Keratinocyte (primary cell): ENCODE results near the gene C17orf113. TPM values are rescaled to one million over a fixed set of nuclear protein-coding genes. Genes with fewer than 3 reads are reported as not detected.

Experiments used
- DNase-seq: peaks from one replicate; pipeline ENCODE4 v3.0.0-alpha.2; 2011; ENCODE audit warnings: low read depth, missing footprints, low spot score
- FAIRE-seq: peaks from 2 replicates; lab custom pipeline; 2011; peaks lifted over from hg19 to GRCh38; lab: Jason Lieb, UNC
- H2AFZ ChIP-seq: 2 replicates; pipeline ENCODE4 v1.6.0; 2012; ENCODE audit warnings: low read length, control low read depth, inconsistent platforms; ENCODE audit not compliant: control insufficient read depth
- H3K27ac ChIP-seq: 2 replicates; pipeline ENCODE4 v1.5.1; 2011; ENCODE audit warnings: low read length; ENCODE audit not compliant: control insufficient read depth, insufficient read depth
- H3K27me3 ChIP-seq: 3 replicates; pipeline ENCODE4 v1.6.0; 2011; ENCODE audit warnings: low read length; ENCODE audit not compliant: control insufficient read depth, insufficient read depth; ENCODE audit errors: extremely low read depth
- H3K36me3 ChIP-seq, 2 experiments: 2 replicates in 1 of 2; 3 replicates in 1 of 2; pipeline ENCODE4 v1.5.1; 2011; ENCODE audit warnings: low read length in 2 of 2, mild to moderate bottlenecking in 1 of 2; ENCODE audit not compliant: control insufficient read depth in 2 of 2, insufficient read depth in 2 of 2; ENCODE audit errors: extremely low read depth in 1 of 2
- H3K4me1 ChIP-seq: 3 replicates; pipeline ENCODE4 v1.5.1; 2011; ENCODE audit warnings: low read length; ENCODE audit not compliant: control insufficient read depth, insufficient read depth; ENCODE audit errors: extremely low read depth
- H3K4me2 ChIP-seq: 3 replicates; pipeline ENCODE4 v1.6.0; 2011; ENCODE audit warnings: low read depth, low read length; ENCODE audit not compliant: control insufficient read depth, insufficient read depth; ENCODE audit errors: extremely low read depth
- H3K4me3 ChIP-seq, 3 experiments: fragments of 200-600 bp in 1 of 3; sonication (generic) in 1 of 3; 2 replicates in 2 of 3; 3 replicates in 1 of 3; pipeline ENCODE4 v1.5.1; 2011 to 2016; ENCODE audit warnings: low read length in 3 of 3, mild to moderate bottlenecking in 3 of 3, control low read depth in 2 of 3, inconsistent platforms in 1 of 3, low read depth in 1 of 3, mixed read lengths in 1 of 3, mixed run types in 1 of 3, moderate library complexity in 1 of 3; ENCODE audit not compliant: control insufficient read depth in 2 of 3, insufficient read depth in 2 of 3; ENCODE audit errors: extremely low read depth in 1 of 3
- H3K79me2 ChIP-seq: 2 replicates; pipeline ENCODE4 v1.6.0; 2012; ENCODE audit warnings: low read length; ENCODE audit not compliant: control insufficient read depth, insufficient read depth
- H3K9ac ChIP-seq: 3 replicates; pipeline ENCODE4 v1.6.0; 2011; ENCODE audit warnings: low read length; ENCODE audit not compliant: control insufficient read depth, insufficient read depth; ENCODE audit errors: extremely low read depth
- H3K9me1 ChIP-seq: 3 replicates; pipeline ENCODE4 v1.6.0; 2011; ENCODE audit warnings: low read length; ENCODE audit not compliant: control insufficient read depth, insufficient read depth; ENCODE audit errors: extremely low read depth
- H3K9me3 ChIP-seq: 2 replicates; pipeline ENCODE4 v1.5.1; 2012; ENCODE audit warnings: low read depth, low read length; ENCODE audit not compliant: control insufficient read depth
- H4K20me1 ChIP-seq: 3 replicates; pipeline ENCODE4 v1.6.0; 2011; ENCODE audit warnings: low read length; ENCODE audit not compliant: control insufficient read depth, insufficient read depth; ENCODE audit errors: extremely low read depth
- EZH2 ChIP-seq: IDR thresholded peaks from one replicate; pipeline ENCODE4 v1.6.1; 2012; ENCODE audit warnings: inconsistent platforms, mild to moderate bottlenecking, low read length, moderate library complexity
- dilution Hi-C: fragments of 300-500 bp; cut with MboI; formaldehyde crosslinking; loops from one replicate; pipeline ENCODE4 v1.7.0; 2020; ENCODE audit warnings: low sequenced_read_pairs; ENCODE audit not compliant: extremely low pct_ligation_motif_present
- polyA plus RNA-seq, 5 experiments: library from polyadenylated mRNA; depleted of rRNA in 3 of 5; stranded (reverse) in 3 of 5; stranded (forward) in 1 of 5; unstranded in 1 of 5; fragments of >200 nt; gene quantifications; 1 replicate in 1 of 5; 2 replicates in 3 of 5; 3 replicates in 1 of 5; pipeline versions ENCODE4 v1.2.1 to v1.2.3, GENCODE V29; 2011 to 2012; ENCODE audit warnings: missing spikeins in 2 of 5, low read depth in 1 of 5, low replicate concordance in 1 of 5
- TF ChIP-seq, protein P1 (sequence below), 3 experiments: IDR thresholded peaks in 1 of 3; conservative IDR thresholded peaks in 1 of 3; optimal IDR thresholded peaks in 1 of 3; 2 replicates in 2 of 3; 3 replicates in 1 of 3; pipeline versions ENCODE3 to v1.5.1; 2011; ENCODE audit warnings: low read length in 3 of 3, mild to moderate bottlenecking in 3 of 3, moderate library complexity in 2 of 3, control low read depth in 1 of 3, inconsistent platforms in 1 of 3; ENCODE audit not compliant: insufficient read depth in 2 of 3; ENCODE audit errors: extremely low read depth in 1 of 3

The C17orf113 gene
- polyA plus RNA-seq, 1 donor (not counting 4 experiments of a cell fraction or from before 2014, with no cell fraction given) = 0.12 TPM

DNA sequence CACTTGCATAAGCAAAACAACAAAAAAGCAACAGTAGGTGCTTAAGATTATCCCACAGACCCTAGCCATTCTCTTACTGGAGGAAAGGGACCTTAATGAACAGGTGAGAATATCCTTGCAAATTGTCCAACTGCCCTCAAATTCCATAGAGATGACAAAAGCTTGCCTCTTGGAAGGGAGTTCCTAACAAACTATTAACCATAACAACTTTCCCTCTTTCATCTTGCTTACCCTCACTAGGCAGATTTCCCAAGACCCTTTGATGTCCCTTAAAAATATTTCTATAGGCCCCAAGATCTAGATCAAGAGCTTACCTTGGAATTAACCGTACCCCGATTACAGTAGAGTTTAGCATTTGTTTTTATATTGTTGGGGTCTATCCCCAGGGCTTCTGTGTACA, 62.0 kb downstream of the C17orf113 start:
- no peaks in the 10 kb centered on the region for H4K20me1 ChIP-seq
- no peaks in the 10 kb centered on the region for H3K27me3 ChIP-seq
- no peaks in the 10 kb centered on the region for H3K9me3 ChIP-seq
- no peak overlapping the region for H3K4me3 ChIP-seq
- FAIRE-seq (no peak), DNase-seq (no peak)
- no peak overlapping the region for H3K4me2 ChIP-seq
- no peaks in the 10 kb centered on the region for H3K4me1 ChIP-seq
- H3K9ac ChIP-seq = no peak overlapping the region
- no peak overlapping the region for H2AFZ ChIP-seq
- H3K27ac ChIP-seq = no peak overlapping the region
- H3K9me1 ChIP-seq = no peaks in the 10 kb centered on the region
- no peaks in the 10 kb centered on the region for H3K79me2 ChIP-seq
- dilution Hi-C loops = no loop called here
- TF ChIP-seq EZH2 = no peak
- TF ChIP-seq, protein P1, sequence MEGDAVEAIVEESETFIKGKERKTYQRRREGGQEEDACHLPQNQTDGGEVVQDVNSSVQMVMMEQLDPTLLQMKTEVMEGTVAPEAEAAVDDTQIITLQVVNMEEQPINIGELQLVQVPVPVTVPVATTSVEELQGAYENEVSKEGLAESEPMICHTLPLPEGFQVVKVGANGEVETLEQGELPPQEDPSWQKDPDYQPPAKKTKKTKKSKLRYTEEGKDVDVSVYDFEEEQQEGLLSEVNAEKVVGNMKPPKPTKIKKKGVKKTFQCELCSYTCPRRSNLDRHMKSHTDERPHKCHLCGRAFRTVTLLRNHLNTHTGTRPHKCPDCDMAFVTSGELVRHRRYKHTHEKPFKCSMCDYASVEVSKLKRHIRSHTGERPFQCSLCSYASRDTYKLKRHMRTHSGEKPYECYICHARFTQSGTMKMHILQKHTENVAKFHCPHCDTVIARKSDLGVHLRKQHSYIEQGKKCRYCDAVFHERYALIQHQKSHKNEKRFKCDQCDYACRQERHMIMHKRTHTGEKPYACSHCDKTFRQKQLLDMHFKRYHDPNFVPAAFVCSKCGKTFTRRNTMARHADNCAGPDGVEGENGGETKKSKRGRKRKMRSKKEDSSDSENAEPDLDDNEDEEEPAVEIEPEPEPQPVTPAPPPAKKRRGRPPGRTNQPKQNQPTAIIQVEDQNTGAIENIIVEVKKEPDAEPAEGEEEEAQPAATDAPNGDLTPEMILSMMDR (optimal IDR thresholded peaks at IDR 0.05 in 1 of 3, IDR thresholded peaks at IDR 0.05 in 1 of 3, conservative IDR thresholded peaks at IDR 0.05 in 1 of 3; ENCODE audit: extremely low read depth in 1 of 3, insufficient read depth in 2 of 3, low read length in 3 of 3) = no peak
- peaks cover 45 to 56% of the 10 kb centered on the region in 2 experiments for H3K36me3 ChIP-seq

Other genes starting within 250 kb of the C17orf113 start
- gene P3H4, start 238.7 kb downstream of the C17orf113 start, polyA plus RNA-seq = 4.2 to 8.4 TPM (median 5.9 TPM) in 3 replicates
- 0.37 to 0.73 TPM (median 0.38 TPM) in 3 replicates for gene FKBP10, start 237.6 kb downstream of the C17orf113 start, polyA plus RNA-seq
- gene NT5C3B, start 214.4 kb downstream of the C17orf113 start, polyA plus RNA-seq = 83.4 to 109 TPM (median 92.7 TPM) in 3 replicates
- gene KLHL10, start 212.8 kb downstream of the C17orf113 start, polyA plus RNA-seq = 0.06 to 0.21 TPM (median 0.19 TPM) in 3 replicates
- gene KLHL11, start 185.2 kb downstream of the C17orf113 start, polyA plus RNA-seq = 4.7 to 6.7 TPM (median 5.2 TPM) in 3 replicates
- gene ACLY, start 131.7 kb downstream of the C17orf113 start, polyA plus RNA-seq = 310 to 444 TPM (median 363 TPM) in 3 replicates
- gene ODAD4, start 120.0 kb downstream of the C17orf113 start, polyA plus RNA-seq = 0.07 to 0.20 TPM (median 0.17 TPM) in 3 replicates
- 32.4 to 37.8 TPM (median 37.2 TPM) in 3 replicates for gene CNP, start 83.8 kb downstream of the C17orf113 start, polyA plus RNA-seq
- 55.3 to 82.5 TPM (median 67.4 TPM) in 3 replicates for gene DNAJC7, start 33.2 kb downstream of the C17orf113 start, polyA plus RNA-seq
- gene NKIRAS2, start 30.5 kb downstream of the C17orf113 start, polyA plus RNA-seq = 24.7 to 35.2 TPM (median 26.3 TPM) in 3 replicates
- 0.03 to 0.13 TPM (median 0.09 TPM) in 3 replicates for gene ZNF385C, start 47.9 kb upstream of the C17orf113 start, polyA plus RNA-seq
- 5.2 to 8.8 TPM (median 6.1 TPM) in 3 replicates for gene DHX58, start 62.1 kb upstream of the C17orf113 start, polyA plus RNA-seq
- 26.1 to 42.0 TPM (median 28.2 TPM) in 3 replicates for gene KAT2A, start 70.8 kb upstream of the C17orf113 start, polyA plus RNA-seq
- gene HSPB9, start 72.2 kb upstream of the C17orf113 start, polyA plus RNA-seq = 0.03 TPM in 1 of 3 replicates, not detected in the others
- gene RAB5C, start 104.4 kb upstream of the C17orf113 start, polyA plus RNA-seq = 162 to 205 TPM (median 190 TPM) in 3 replicates
- not detected in 3 replicates for gene KCNH4, start 130.5 kb upstream of the C17orf113 start, polyA plus RNA-seq
- gene HCRT, start 134.9 kb upstream of the C17orf113 start, polyA plus RNA-seq = not detected in 3 replicates
- gene GHDC, start 143.9 kb upstream of the C17orf113 start, polyA plus RNA-seq = 2.7 to 4.7 TPM (median 4.4 TPM) in 3 replicates
- 10.9 to 16.1 TPM (median 12.4 TPM) in 3 replicates for gene STAT5B, start 225.8 kb upstream of the C17orf113 start, polyA plus RNA-seq
- gene STAT5A, start 237.9 kb upstream of the C17orf113 start, polyA plus RNA-seq = 0.28 to 0.53 TPM (median 0.51 TPM) in 3 replicates